ENCODE results near the gene ARHGAP23.
A peak's percentile ranks its signal among the peaks of the same experiment; 100 is the strongest.

Gene ARHGAP23

DNA sequence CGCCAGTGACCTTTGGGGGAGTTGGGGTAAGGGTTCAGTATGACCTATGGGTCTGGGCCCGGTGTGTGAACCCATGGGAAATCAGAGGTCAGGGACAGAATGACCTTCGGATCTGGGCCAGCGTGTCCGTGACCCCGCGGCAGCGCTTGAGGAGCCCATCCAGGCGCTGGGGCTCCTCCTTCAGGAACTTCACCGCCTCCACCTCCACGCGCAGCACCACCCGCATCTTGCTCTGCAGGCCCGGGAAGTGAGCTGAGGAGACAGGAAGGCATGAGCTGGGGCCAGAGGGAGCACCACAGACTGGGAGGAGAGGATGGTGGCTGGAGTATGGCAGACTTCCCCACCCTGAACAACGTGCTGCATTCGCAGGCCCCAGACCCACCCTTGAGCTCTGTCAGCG, 124.1 kb downstream of the ARHGAP23 start:
- no peak overlapping the region for H3K4me3 ChIP-seq (ENCODE audit: low read depth, low read length)
- CTCF ChIA-PET: interaction anchor here (1.1 to 15.2 kb wide), 3 partner anchors 9 to 112 kb away, joined by 3 to 310 read pairs (median 202); no protein-coding TSS in a partner anchor
- POLR2A ChIA-PET: no interaction called here
- no peak for DNase-seq (ENCODE audit: low read depth, low spot score)
- TF ChIP-seq, protein P1, sequence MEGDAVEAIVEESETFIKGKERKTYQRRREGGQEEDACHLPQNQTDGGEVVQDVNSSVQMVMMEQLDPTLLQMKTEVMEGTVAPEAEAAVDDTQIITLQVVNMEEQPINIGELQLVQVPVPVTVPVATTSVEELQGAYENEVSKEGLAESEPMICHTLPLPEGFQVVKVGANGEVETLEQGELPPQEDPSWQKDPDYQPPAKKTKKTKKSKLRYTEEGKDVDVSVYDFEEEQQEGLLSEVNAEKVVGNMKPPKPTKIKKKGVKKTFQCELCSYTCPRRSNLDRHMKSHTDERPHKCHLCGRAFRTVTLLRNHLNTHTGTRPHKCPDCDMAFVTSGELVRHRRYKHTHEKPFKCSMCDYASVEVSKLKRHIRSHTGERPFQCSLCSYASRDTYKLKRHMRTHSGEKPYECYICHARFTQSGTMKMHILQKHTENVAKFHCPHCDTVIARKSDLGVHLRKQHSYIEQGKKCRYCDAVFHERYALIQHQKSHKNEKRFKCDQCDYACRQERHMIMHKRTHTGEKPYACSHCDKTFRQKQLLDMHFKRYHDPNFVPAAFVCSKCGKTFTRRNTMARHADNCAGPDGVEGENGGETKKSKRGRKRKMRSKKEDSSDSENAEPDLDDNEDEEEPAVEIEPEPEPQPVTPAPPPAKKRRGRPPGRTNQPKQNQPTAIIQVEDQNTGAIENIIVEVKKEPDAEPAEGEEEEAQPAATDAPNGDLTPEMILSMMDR (IDR thresholded peaks at IDR 0.05; ENCODE audit: insufficient read depth, low read length, missing control alignments): no peak

- no peak overlapping the region for H3K4me3 ChIP-seq (ENCODE audit: low read depth, low read length)
- POLR2A ChIA-PET: no interaction called here
- DNase-seq (ENCODE audit: low read depth, low spot score): no peak
- CTCF ChIA-PET: interaction anchor here (0.8 to 15.2 kb wide), 12 partner anchors 11 to 131 kb away, joined by 3 to 310 read pairs (median 5); no protein-coding TSS in a partner anchor
- TF ChIP-seq, protein P1 (IDR thresholded peaks at IDR 0.05; ENCODE audit: insufficient read depth, low read length, missing control alignments): no peak
These were observed 126.4 kb downstream of the ARHGAP23 start for GRCh38 chr17:38554430-38555350.

DNA sequence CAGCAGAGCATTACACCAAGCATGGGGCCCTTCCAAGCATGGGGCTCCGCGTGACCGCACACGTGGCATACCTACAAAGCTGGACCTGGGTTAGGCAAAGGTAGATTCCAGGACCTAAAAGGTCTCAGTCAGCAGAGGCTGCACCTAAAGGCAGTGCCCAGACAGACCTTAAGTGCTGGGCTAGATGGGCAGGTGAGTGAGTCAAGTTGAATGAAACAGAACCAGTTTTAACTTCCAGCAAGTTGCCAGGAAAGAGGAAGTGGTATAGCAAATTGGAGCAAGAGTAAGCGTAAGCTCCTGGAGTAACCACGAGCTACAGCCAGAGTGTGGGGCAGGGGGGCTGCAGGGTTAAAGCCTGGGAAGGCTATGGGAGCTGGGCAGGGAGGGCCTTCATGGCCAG, 128.0 kb downstream of the ARHGAP23 start:
- POLR2A ChIA-PET: no interaction called here
- H3K4me3 ChIP-seq (ENCODE audit: low read depth, low read length): no peak overlapping the region
- TF ChIP-seq, protein P1 (IDR thresholded peaks at IDR 0.05; ENCODE audit: insufficient read depth, low read length, missing control alignments): no peak
- no peak for DNase-seq (ENCODE audit: low read depth, low spot score)
- CTCF ChIA-PET: interaction anchor here (1.0 to 15.2 kb wide), 11 partner anchors 10 to 130 kb away, joined by 3 to 310 read pairs (median 6); no protein-coding TSS in a partner anchor

GRCh38 chr17:38557396-38557795, 129.1 kb downstream of the ARHGAP23 start:
- H3K4me3 ChIP-seq (ENCODE audit: low read depth, low read length): no peak overlapping the region
- POLR2A ChIA-PET: no interaction called here
- CTCF ChIA-PET: interaction anchor here (0.5 to 15.2 kb wide), 36 partner anchors 10 to 719 kb away, joined by 3 to 310 read pairs (median 6); partner anchors contain the start of genes EPOP and SRCIN1
- TF ChIP-seq, protein P1 (IDR thresholded peaks at IDR 0.05; ENCODE audit: insufficient read depth, low read length, missing control alignments): no peak
- no peak for DNase-seq (ENCODE audit: low read depth, low spot score)

GRCh38 chr17:38557836-38558727, 129.8 kb downstream of the ARHGAP23 start:
- ChIA-PET POLR2A (interaction anchor here (0.6 kb wide), 1 partner anchor 893 kb away, joined by 3 read pairs; no protein-coding TSS in a partner anchor), CTCF (interaction anchor here (0.5 to 15.2 kb wide), 43 partner anchors 9 to 720 kb away, joined by 3 to 310 read pairs (median 5); partner anchors contain the start of genes EPOP and SRCIN1)
- DNase-seq (ENCODE audit: low read depth, low spot score): peak; percentile 28
- TF ChIP-seq, protein P1 (IDR thresholded peaks at IDR 0.05; ENCODE audit: insufficient read depth, low read length, missing control alignments): peak; percentile 99
- H3K4me3 ChIP-seq (ENCODE audit: low read depth, low read length): peak overlapping the region; percentile 54
